Measurements from ENCODE around the gene DSCAM. TPM values are rescaled to one million over a fixed set of nuclear protein-coding genes. Genes with fewer than 3 reads are reported as not detected.

The DSCAM gene
- total RNA-seq, 1 experiment from 2014 or later = not detected

DNA sequence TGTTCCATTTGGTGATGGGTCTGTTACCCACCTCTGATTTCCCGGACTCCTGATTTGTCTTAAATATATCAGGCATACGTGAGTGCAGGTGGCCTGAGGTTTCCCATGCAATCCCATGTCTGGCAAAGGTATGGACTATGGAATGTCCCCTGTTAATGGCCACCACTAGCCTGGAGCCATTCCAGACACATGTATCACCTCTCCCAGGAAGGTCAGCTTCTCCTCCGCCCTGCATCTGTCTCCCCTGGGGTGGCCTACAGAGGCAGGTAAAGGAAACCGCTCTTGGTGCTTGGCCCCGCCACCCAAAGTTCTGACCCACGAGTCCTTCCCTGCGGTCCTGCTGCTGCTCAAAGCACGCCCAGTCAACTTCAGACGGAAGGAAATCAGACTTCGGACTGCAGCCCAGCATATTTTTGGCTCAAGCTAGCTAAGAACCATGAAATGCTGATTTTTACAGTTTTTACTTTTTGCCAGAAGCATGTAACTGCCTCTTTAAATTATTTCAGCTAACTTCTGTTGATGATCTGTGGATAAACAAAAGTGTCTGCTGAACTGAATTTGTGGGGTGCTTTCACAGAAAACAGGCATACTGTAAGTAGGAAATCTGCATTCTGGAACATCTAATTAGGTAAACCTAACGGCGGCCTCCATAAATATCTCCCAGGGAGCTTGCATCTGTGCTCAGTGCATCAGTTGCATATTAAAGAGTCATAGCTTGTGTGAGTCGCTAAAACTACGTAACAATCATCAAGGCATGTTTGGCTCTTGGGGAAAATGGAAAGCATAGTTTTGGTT is 873.8 kb downstream of the DSCAM start:
- in situ Hi-C loops (cut with HindIII; ENCODE audit: low sequenced_read_pairs) = no loop called here
- no peak for DNase-seq (ENCODE audit: low spot score)

GRCh38 chr21:39972471-39972870 is 874.5 kb downstream of the DSCAM start:
- in situ Hi-C loops (cut with HindIII; ENCODE audit: low sequenced_read_pairs) = no loop called here
- DNase-seq (ENCODE audit: low spot score) = no peak

- DNase-seq (ENCODE audit: low spot score) = no peak
- in situ Hi-C loops (cut with HindIII; ENCODE audit: low sequenced_read_pairs) = no loop called here
Observed at GRCh38 chr21:39971956-39972355, 875.0 kb downstream of the DSCAM start.

GRCh38 chr21:39969691-39970364 is 877.1 kb downstream of the DSCAM start:
- in situ Hi-C loops (cut with HindIII; ENCODE audit: low sequenced_read_pairs) = no loop called here
- DNase-seq (ENCODE audit: low spot score) = no peak

DNA sequence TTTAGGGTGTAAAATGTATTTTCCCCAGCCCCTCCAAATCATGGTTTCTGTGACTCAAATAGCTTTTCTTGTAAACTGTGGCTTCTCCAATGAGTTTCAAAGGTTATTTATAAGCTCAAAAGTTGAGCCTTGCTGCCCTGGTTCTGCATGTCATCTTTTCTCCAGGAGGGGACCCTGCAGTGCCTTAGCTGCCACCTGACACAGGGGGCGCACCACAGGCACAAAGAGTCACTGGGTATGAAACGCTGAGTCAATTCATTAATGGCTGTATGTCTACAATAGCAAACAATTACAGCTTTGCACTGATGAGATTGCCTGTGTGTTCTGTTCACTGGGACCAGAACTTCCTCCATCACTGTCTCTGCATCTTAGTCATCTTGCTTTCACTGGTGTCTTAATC is 878.9 kb downstream of the DSCAM start:
- DNase-seq (ENCODE audit: low spot score) = no peak
- in situ Hi-C loops (cut with HindIII; ENCODE audit: low sequenced_read_pairs) = no loop called here

DNA sequence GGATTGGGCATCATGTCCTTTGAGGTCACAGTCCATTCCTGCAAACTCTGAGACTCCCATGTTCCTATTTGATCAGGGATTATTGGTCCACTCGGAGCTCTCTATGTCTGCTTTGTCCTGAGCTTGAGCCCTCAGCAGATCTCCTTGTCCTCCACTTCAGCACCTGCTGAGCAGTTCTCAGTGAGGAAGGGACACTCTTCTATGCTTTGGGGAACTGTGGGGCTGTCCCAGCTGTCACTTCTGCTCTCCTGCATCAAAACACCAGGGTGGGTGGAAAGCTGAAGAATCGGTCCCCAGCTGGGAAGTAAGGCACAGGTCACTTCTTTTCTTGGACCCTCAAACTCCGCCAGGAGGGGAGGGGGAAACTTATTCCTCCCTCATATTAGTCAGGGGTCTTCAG is 880.2 kb downstream of the DSCAM start:
- in situ Hi-C loops (cut with HindIII; ENCODE audit: low sequenced_read_pairs) = no loop called here
- no peak for DNase-seq (ENCODE audit: low spot score)

GRCh38 chr21:39965026-39965425 is 881.9 kb downstream of the DSCAM start:
- in situ Hi-C loops (cut with HindIII; ENCODE audit: low sequenced_read_pairs) = no loop called here
- DNase-seq (ENCODE audit: low spot score) = no peak

- in situ Hi-C loops (cut with HindIII; ENCODE audit: low sequenced_read_pairs) = no loop called here
- DNase-seq (ENCODE audit: low spot score) = no peak
Observed at GRCh38 chr21:39961251-39961650, 885.7 kb downstream of the DSCAM start.

Data from G401 (cell line).